SK-N-SH (cell line): ENCODE measurements around the gene HCN1.

Experiments used
- CTCF ChIP-seq: fragments of 200-600 bp; sonication (generic); IDR thresholded peaks from 2 replicates; pipeline ENCODE4 v1.6.1; 2017; ENCODE audit warnings: antibody characterized with exemption, mild to moderate bottlenecking, moderate library complexity
- EP300 ChIP-seq, 2 experiments: IDR thresholded peaks; 2 replicates each; pipeline versions ENCODE4 v1.4.0 to v1.6.1; 2012; ENCODE audit warnings: borderline replicate concordance in 1 of 2, low read depth in 1 of 2, low read length in 1 of 2
- GABPA ChIP-seq: IDR thresholded peaks from 2 replicates; pipeline ENCODE4 v1.4.0; 2012; ENCODE audit warnings: low read depth, mild to moderate bottlenecking
- JUND ChIP-seq: IDR thresholded peaks from 2 replicates; pipeline ENCODE4 v1.4.0; 2012
- MAX ChIP-seq: IDR thresholded peaks from 2 replicates; pipeline ENCODE4 v1.4.0; 2012; ENCODE audit warnings: low read depth
- POLR2AphosphoS5 ChIP-seq: IDR thresholded peaks from 2 replicates; pipeline ENCODE4 v1.6.1; 2012; ENCODE audit warnings: low read depth, low read length
- REST ChIP-seq: IDR thresholded peaks from 2 replicates; pipeline ENCODE4 v1.6.1; 2012; ENCODE audit warnings: mild to moderate bottlenecking, low read depth, low read length, moderate library complexity
- RFX5 ChIP-seq: IDR thresholded peaks from 2 replicates; pipeline ENCODE4 v1.6.1; 2012; ENCODE audit warnings: mild to moderate bottlenecking, improper control_type of control experiment, low read length
- TAF1 ChIP-seq: IDR thresholded peaks from 2 replicates; pipeline ENCODE4 v1.6.1; 2012; ENCODE audit warnings: low read depth, mild to moderate bottlenecking, low read length, moderate library complexity, borderline replicate concordance
- USF1 ChIP-seq: IDR thresholded peaks from 2 replicates; pipeline ENCODE4 v1.4.0; 2012; ENCODE audit warnings: low read depth, borderline replicate concordance

- TF ChIP-seq CTCF, result no peak
- TF ChIP-seq MAX, result no peak
- TF ChIP-seq REST, result no peak
- no peak for TF ChIP-seq RFX5
- no peak for TF ChIP-seq POLR2AphosphoS5
- TF ChIP-seq JUND, result no peak
- TF ChIP-seq TAF1, result no peak
- TF ChIP-seq EP300 (IDR thresholded peaks at IDR 0.05; ENCODE audit: borderline replicate concordance in 1 of 2, low read depth in 1 of 2, low read length in 1 of 2), result no peak
- no peak for TF ChIP-seq GABPA
- TF ChIP-seq USF1, result no peak
These were observed 99.9 kb downstream of the HCN1 start for GRCh38 chr5:45596320-45596719.
